Upper lobe of right lung (tissue), 1 donor: Measurements from ENCODE around the gene TFIP11. TPM values are rescaled to one million over a fixed set of nuclear protein-coding genes. Genes with fewer than 3 reads are reported as not detected.

Source experiments
- ATAC-seq: fragments of 200-7000 bp; cut with Tn5 transposase; one replicate; pipeline ENCODE4 v1.9.1; 2020; ENCODE audit warnings: mild to moderate bottlenecking, moderate library complexity
- DNase-seq: peaks from one replicate; pipeline ENCODE4 v3.0.0-alpha.2; 2020
- H3K27ac ChIP-seq: fragments of 200-600 bp; one replicate; pipeline ENCODE4 v1.8.0; 2022
- H3K27me3 ChIP-seq: fragments of 200-600 bp; one replicate; pipeline ENCODE4 v1.8.0; 2022; ENCODE audit warnings: mild to moderate bottlenecking
- H3K36me3 ChIP-seq: fragments of 200-600 bp; one replicate; pipeline ENCODE4 v1.8.0; 2022
- H3K4me1 ChIP-seq: fragments of 200-600 bp; one replicate; pipeline ENCODE4 v1.8.0; 2022
- H3K4me3 ChIP-seq: fragments of 200-600 bp; one replicate; pipeline ENCODE4 v1.8.0; 2022; ENCODE audit warnings: mild to moderate bottlenecking
- H3K9me3 ChIP-seq: fragments of 200-600 bp; one replicate; pipeline ENCODE4 v1.8.0; 2022
- CTCF ChIP-seq: fragments of 200-600 bp; IDR thresholded peaks from one replicate; pipeline ENCODE4 v1.8.0; 2022; ENCODE audit warnings: antibody characterized with exemption
- intact Hi-C: fragments of 100-400 bp; cut with DNase I; formaldehyde crosslinking; loops from one replicate; pipeline ENCODE4 v1.11.0; 2022
- total RNA-seq: library from RNA; stranded (reverse); fragmentation: NEBNext Ultra II Directional; extraction: Animal tissue kit (Norgen Biotek cat#: 25700); gene quantifications from one replicate; pipeline ENCODE4 v1.2.1, GENCODE V29; 2021
- donor health status: DM: no; HTN: yes; CAD: no; lungs with severe emphysema.

TFIP11 gene
- total RNA-seq, 1 donor from 2014 or later, result 33.1 TPM

GRCh38 chr22:26547426-26547825 is 35.2 kb upstream of the TFIP11 start:
- Histone ChIP-seq H3K4me3 (no peak overlapping the region), H3K4me1 (peaks cover 7% of the 10 kb centered on the region), H3K27me3 (no peaks in the 10 kb centered on the region), H3K27ac (no peak overlapping the region), H3K9me3 (no peaks in the 10 kb centered on the region), H3K36me3 (peaks cover 7% of the 10 kb centered on the region)
- intact Hi-C loops, result no loop called here
- no peak for ATAC-seq
- TF ChIP-seq CTCF, result no peak
- DNase-seq, result no peak

- H3K9me3 ChIP-seq, result no peaks in the 10 kb centered on the region
- DNase-seq, result no peak
- no peaks in the 10 kb centered on the region for H3K27me3 ChIP-seq
- H3K36me3 ChIP-seq, result peaks cover 16% of the 10 kb centered on the region
- ATAC-seq, result peak; percentile 43
- H3K4me3 ChIP-seq, result no peak overlapping the region
- no peak for TF ChIP-seq CTCF
- H3K27ac ChIP-seq, result no peak overlapping the region
- intact Hi-C loops, result no loop called here
- H3K4me1 ChIP-seq, result peaks cover 7% of the 10 kb centered on the region
Measured at GRCh38 chr22:26546282-26546681, 34.0 kb upstream of the TFIP11 start.

GRCh38 chr22:26545827-26546226 is 33.6 kb upstream of the TFIP11 start:
- peaks cover 20% of the 10 kb centered on the region for H3K36me3 ChIP-seq
- H3K4me1 ChIP-seq, result peaks cover 7% of the 10 kb centered on the region
- no peak overlapping the region for H3K27ac ChIP-seq
- H3K27me3 ChIP-seq, result no peaks in the 10 kb centered on the region
- ATAC-seq (no peak), DNase-seq (no peak)
- no peak overlapping the region for H3K4me3 ChIP-seq
- TF ChIP-seq CTCF, result no peak
- intact Hi-C loops, result no loop called here
- H3K9me3 ChIP-seq, result no peaks in the 10 kb centered on the region

GRCh38 chr22:26545385-26545784 is 33.1 kb upstream of the TFIP11 start:
- Histone ChIP-seq H3K27me3 (no peaks in the 10 kb centered on the region), H3K36me3 (peaks cover 25% of the 10 kb centered on the region), H3K4me3 (no peak overlapping the region), H3K27ac (no peak overlapping the region), H3K4me1 (peaks cover 7% of the 10 kb centered on the region), H3K9me3 (no peaks in the 10 kb centered on the region)
- intact Hi-C loops, result no loop called here
- no peak for TF ChIP-seq CTCF
- DNase-seq, result no peak
- ATAC-seq, result peak; percentile 5

- DNase-seq, result no peak
- H3K27me3 ChIP-seq, result no peaks in the 10 kb centered on the region
- no peak for ATAC-seq
- no peak for TF ChIP-seq CTCF
- H3K27ac ChIP-seq, result no peak overlapping the region
- no peak overlapping the region for H3K4me3 ChIP-seq
- intact Hi-C loops, result no loop called here
- H3K4me1 ChIP-seq, result no peaks in the 10 kb centered on the region
- H3K36me3 ChIP-seq, result peaks cover 34% of the 10 kb centered on the region
- H3K9me3 ChIP-seq, result no peaks in the 10 kb centered on the region
Measured at GRCh38 chr22:26544489-26544888, 32.2 kb upstream of the TFIP11 start.

- Histone ChIP-seq H3K36me3 (peaks cover 49% of the 10 kb centered on the region), H3K27me3 (no peaks in the 10 kb centered on the region), H3K27ac (no peak overlapping the region), H3K4me1 (no peaks in the 10 kb centered on the region), H3K4me3 (no peak overlapping the region), H3K9me3 (no peaks in the 10 kb centered on the region)
- peak; percentile 76 for ATAC-seq
- no peak for TF ChIP-seq CTCF
- intact Hi-C loops, result no loop called here
- DNase-seq, result no peak
Measured at GRCh38 chr22:26542831-26543230, 30.6 kb upstream of the TFIP11 start.
